Measurements from ENCODE around the gene CALML5.

The CALML5 gene, protein sequence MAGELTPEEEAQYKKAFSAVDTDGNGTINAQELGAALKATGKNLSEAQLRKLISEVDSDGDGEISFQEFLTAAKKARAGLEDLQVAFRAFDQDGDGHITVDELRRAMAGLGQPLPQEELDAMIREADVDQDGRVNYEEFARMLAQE
- total RNA-seq: 0 reads per million in 4 donors

DNA sequence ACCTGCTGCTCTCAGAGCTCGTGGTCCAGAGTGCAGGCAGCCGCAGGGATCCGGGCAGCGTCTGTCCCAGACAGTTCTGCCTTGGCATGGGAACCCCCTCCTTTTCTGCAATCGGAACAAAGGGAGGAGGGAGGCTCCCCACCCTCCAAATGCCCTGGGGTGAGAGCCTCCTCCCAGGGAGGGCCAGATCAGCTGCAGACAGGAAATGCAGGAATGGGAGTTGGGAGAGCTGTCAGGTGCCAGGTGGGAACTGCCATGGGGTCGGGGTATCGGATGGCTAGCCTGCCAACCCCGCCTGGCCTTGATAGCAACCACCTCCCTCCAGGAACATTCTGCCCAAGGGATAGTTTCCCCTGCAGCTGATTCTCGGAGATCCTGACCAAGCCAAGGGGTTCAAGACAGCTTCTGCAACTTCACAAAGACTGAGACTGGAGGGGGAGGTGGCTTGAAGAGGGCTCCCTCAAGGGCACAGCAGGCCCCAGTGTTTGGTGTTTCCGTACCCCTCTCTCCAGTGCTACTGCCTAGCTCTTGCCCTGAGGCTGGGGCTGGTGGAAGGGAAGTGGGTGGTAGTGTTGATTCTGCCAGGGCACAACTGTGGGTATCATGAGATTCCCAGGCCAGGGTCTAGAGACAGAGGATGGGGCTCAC is at the start of gene CALML5:
Gene CALML5 (minus strand): TSS at position 78 of the 648 bp plus-strand sequence. CDS start 132 bp downstream, outside the sequence.
- no peak for DNase-seq

DNA sequence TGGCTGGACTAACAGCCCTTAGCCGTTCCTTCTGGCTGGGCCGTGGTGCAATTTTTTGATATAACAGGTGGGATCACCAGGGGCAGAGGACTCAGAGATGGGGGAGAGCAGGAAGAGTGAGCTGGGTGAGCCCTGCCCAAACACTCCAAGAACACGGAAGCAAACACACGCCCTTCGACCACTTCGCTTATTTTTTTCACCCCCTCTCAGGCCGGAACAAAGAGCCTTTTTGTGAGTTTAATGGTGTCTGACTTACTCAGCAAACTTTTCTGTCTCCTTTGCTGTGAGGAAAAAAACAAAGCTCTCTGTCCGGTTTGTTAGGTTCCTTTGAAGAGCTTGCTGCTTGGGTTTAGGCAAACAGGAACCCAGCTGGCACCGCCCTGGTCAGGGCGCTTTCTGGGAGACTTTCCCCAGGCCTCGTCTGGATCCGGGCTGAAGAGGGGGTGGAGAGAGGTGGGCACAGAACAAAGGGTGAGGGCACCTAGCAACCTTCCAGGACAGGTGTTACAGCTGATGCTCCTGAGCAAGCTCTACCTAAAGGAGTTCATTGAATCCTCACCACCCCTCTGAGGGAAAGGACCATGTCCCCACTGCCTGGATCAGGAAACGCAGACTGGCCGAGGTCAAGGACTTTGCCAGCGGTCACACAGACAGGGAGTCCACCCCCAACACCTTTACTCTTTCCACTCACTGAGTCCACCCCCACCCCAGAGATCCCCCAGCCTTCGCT is 48.7 kb upstream of the CALML5 start:
- no peak for DNase-seq

DNA sequence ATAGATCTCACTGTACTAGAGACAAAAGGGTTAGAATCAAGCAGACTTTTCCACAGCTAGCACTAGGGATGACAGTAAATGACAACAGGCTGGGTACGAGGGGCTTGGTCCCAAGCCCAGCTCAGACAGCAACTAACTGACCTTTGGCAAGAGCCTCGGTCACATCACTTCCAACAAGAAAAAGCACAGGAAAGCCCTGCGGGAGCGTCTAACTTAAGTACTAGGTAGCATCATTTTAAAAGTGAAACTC is 48.2 kb upstream of the CALML5 start:
- DNase-seq: no peak

DNA sequence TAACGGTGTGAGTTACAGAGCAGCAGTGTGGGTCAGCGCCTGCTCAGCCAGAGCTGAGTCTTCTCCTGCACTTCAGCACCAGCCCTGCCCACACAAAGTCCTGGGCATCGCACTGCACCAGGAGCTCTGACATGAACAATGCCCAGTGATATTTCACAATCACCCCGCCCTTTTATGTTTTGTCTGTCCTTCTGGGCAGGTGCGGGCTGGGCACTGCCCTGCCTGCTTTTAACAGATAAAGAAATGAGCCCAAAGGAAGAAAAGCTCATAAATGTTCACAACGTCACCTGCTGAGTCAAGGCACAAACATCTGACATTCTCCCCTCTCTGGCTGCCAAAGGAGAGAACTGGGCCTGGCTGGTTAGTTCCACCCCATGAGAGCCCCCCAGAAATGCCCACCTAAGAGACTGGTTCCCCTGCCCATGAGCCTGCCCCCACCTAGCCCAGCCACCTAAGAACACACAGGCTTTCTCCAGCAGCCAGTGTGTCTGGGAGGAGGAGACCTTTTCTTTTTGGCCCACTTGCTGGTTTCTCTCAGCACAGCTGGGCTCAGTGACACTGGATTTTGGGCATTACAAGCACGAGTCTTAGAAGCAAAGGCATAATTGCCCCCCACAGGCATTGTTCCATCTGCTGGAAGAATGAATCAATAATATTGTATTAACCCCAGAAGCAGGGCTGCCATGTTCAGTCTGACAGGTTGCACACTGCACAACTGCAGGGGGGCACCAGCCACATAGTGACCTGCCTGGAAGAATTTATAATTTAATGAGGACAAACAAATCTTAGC is 47.7 kb upstream of the CALML5 start:
- no peak for DNase-seq

DNA sequence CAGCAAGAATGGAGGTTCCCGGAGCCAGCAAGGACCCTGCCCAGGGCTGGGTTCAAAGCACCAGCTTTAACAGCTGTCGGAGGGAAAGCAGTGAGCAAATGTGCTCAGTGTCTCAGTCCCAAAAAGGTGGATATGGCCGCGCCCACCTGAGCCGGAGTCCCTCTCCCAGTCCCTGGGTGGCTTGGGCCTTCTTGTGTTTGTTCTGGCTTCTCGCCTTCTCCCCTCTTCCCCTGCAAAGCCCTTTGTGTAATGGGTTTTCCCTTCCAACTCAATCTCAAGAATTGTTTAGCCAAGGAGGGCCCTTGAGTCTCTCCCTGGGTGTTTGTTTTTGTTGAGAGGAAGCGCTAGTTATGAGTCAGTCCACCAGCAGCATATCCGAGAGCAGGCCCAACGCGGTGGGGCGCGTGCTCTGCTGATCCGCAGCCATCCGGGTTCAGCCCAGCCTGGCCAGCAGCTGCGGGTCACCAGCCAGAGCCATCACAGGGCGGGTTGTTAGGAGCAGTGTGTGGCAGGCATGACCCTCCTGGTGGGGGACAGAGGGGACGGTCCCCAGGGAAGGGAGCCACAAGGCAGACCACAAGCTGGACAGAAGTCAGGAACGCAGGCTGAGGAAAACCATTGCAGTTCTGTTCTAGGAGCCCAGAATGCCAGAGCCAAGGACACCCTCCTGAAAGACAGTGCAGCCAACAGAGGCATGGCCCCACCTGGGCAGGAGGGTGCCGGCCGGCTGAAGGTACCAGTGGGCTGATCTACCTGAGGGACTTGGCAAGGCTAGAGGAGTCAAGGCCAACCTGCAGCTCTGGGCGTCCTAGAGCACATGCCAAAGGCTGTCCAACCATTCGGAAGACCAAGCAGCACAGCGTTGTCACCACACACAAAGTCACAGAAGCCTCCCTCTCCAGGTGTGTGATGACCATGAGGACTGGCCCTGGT is 46.7 kb upstream of the CALML5 start:
- DNase-seq: no peak

DNA sequence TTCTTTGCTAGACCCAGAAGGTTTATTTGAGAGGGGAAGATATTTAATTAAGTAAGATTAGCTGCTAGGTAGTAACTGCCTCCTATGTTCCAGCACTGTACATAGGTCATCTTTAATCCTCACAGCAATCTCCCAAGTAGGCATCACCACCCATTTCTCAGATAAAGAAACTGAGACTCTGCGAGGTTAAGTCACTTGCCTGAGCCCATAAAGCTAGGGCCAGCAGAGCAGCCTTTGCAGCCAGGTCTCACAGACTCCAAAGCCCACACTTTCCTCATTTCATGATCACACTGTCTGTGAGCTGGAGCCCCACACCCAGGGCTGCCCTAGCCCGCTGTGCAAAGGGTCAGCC is 46.0 kb upstream of the CALML5 start:
- DNase-seq: no peak

DNA sequence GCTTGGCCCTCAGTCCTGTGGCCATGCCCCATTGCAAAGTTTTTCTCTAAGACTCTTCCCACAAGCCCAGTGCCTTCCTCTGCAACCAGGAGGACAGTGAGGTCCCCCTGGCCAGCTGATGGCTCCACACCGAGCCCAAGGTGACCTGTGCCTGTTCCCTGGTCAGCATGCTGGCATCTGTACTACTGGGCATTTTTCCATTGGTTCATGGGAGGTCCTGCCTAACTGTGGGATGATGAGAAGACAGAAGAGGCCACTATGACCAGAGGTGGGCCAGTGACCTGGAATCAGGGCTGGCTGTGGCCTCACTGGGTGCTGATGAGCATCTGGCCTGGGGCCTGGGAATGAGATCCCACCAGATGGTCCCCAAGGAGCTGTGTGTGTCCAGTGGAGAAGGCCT is 45.6 kb upstream of the CALML5 start:
- no peak for DNase-seq

DNA sequence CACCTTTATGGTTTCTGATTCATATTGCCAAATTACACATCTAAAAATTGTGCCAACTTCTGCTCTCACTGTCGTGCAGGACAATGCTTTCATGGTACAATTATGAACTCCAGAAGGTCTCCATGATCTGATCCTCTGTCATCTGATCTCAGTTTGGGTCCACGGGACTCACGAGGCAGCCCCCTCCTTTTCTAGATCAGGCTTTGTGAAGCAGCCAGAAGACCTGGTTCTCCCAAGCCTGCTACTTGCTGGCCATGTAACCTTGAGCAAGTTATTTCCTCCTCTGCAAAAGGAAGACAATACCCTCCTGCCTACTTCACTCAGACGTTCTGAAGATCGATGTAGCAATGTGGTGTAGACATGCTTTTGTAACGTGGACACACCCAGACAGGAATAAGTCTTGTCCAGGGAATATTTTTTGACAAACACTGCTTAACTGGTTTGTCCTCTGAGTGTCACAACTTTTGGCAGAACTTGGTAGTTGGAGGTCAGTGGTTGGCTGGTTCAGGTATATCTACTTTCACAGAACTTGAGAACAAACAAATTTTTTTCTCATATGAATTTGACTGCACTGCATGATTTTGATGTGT is 44.9 kb upstream of the CALML5 start:
- DNase-seq: no peak

DNA sequence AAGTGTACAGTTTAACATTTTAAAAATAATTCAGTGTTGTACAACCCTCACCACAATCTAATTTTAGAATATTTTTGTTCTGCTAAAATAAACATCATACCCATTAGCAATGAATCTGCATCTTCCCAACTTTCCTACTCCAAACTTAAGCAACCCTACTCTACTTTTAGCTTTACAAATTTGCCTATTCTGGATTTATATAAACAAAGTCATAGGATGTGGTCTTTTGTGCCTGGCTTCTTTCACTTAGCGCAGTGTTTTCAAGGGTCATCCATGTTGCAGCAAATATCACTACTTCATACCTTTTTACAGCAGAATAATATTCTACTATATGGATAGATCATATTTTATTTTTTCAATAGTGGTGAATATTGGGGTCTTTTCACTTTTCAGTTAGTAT is 44.3 kb upstream of the CALML5 start:
- no peak for DNase-seq

DNA sequence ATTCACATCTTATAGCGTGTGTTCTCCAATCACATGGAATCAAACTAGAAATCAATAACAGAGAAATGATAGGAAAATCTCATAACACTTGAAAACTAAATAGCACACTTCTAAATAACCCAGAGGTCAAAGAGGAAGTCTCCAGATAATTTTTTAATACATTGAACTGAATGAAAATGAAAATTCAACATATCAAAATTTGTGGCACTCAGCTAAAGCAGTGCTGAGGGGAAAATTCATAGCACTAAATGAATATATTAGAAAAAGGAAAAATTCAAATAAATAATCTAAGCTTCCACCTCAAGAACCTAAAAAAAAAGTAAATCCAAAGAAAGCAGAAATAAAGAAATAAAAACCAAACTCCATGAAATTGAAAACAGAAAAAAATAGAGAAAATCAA is 42.7 kb upstream of the CALML5 start:
- no peak for DNase-seq

DNA sequence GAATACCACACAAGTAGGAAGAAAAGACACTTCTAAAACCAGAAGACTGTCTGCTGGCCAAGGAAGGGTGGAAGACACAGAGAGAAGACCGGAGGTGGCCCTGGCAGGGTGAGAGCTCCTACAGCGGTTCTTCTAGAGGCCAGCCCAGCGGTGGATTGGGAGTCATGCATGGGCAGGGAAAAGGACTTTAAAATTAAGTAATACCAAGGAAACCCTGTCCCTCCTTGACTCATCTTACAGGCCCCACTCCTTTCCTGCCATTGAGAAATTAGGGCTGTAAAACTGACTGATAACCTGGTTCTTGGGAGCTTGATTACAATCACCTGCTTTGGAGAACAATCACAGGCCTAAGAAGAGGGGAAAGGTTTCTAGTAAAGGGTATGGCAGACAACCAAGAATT is 41.5 kb upstream of the CALML5 start:
- DNase-seq: no peak

DNA sequence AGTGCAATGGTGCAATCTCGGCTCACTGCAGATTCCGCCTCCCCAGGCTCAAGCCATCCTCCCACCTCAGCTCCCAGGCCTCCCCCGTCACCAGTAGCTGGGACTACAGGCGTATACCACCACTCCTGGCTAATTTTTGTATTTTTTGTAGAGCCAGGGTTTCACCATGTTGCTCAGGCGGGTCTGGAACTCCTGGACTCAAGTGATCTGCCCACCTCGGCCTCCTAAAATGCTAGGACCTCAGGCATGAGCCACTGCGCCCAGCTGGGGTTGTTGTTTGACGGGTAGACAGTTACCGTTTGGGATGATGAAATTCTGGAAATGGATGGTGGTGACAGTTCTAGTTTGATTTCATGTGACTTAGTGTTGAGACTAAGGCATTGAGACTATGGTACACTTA is 40.7 kb upstream of the CALML5 start:
- no peak for DNase-seq

DNA sequence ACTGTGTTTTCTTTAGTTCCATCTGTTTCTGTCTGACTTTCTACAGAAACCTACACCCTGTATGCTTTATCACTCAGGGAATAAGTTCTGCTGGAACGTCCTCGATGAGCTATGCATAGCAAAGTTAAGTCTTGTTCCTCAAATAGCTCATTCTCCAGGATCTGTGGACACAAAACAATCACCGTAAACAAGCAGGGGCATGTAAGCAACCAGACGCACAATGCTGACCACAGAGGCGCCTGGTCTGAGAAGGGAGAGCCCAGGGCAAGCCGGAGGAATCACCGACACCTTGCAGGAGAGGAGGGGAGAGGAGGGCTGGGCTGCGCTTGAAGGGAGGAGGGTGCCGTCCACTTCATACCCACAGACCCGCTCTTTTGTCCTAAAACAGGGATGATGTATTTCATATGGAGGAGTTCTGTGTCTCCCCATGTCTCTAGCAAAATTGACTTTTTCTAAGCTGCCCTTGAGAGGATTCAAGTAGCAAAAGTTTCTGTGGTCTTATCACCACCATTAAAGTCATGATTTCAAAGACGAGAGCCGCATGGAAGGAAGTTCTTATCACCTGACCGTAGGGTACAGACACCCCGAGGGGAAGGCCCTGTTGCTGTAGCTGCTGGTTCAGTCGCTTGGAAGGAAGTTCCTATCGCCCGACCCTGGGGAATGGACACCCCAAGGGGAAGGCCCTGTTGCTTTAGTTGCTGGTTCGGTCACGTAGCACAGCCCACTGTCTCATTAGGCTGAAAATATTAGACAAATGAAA is 39.7 kb upstream of the CALML5 start:
- no peak for DNase-seq

DNA sequence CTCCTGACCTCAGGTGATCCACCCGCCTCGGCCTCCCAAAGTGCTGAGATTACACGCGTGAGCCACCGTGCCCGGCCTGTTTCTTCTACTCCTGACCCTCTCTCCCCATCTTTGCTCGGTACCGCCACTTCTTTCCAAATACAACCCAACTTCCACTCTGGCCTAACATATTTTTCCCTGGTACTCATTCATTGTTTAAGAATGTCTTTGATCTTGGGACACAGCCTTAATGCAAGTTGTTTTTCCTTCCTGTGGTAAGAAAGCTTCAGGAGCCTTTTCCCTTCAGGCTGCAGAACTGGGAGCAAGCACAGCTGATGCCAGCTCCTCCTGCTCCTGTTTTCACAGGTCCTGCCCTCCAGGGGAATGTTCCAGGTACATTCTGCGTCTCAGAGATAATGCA is 39.1 kb upstream of the CALML5 start:
- no peak for DNase-seq

DNA sequence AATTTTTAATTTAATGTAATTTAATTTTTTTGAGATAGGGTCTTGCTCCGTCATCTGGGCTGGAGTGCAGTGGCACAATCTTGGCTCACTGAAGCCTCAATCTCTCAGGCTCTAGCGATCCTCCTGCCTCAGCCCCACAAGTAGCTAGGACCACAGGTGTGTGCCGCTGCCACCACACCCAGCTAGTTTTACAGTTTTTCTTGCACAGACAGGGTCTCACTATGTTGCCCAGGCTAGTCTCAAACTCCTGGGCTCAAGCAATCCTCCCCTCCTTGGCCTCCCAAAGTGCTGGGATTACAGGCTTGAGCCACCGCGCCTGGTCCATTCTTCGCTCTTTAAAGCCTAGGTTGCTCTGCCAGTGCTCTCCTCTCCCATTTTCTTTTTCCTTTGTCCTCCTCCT is 38.3 kb upstream of the CALML5 start:
- DNase-seq: no peak

DNA sequence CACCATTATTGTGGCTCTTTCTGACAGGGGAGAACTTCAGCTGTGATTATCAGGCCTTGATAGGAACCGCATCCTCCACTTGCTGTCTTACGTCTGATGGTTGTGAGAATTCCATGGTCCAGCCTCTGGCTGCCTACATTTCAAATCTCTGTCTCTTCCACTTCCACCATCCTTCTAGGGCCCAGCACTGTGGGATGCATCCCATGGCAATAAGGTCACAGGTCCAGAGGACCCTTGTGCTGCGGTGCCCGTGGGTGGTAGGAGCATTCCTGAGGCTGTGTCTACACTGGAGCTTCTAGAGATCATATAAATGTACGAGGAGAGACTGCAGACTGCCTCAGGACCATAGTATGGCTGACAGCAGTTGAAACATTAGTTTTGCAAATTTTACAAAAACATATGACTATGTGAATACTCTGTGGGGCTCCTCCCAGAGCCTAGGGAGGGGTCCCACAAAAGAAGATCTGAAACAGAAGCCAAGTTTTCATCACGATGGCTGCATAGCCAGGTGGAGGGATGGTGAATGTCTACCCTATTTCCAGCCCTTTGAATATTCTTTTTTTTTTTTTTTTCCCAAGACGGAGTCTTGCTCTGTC is 37.2 kb upstream of the CALML5 start:
- no peak for DNase-seq

DNA sequence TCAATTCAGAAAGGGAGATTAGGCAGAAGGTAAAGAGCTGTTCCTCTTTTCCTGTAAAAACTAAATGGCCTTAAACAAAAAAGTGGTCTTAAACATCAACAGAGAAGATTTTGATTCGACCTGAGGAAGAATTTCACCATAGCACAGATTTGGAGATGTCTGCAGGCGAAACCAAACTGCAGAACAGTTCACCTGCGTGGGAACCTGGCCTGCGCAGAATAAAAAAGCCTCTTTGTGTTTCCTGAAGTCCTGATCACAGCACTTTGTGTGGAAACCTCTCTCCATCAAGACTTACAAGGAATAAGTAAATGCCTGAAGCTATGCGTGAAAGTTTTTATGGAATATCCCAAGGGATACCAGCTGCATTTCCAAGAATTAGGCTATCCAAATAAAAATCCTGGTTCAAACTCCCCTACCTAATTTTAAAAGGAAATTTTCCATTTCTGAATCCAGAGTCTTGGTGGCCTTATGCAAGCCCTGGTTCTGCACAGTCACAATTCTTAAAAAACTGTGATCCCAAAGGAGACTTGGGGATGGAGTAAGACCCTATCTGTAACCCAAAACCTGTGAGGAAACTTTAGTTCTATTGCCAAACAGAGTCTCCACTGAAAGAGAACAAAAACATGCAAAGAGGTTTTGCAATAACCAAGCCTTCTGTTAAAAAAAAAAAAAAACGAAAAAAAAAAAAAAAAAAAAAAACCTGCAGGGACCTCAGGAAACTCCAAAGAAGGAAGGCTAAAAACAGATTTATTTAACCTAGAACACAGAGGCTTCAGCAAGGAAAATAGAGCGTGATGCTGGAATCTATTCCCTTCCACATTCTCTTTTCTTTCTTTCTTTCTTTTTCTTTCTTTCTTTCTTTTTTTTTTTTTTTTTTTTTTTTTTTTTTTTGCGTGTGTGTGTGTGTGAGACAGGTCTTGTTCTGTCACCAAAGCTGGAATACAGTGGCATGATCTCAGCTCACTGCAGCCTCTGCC is 35.8 kb upstream of the CALML5 start:
- DNase-seq: no peak

DNA sequence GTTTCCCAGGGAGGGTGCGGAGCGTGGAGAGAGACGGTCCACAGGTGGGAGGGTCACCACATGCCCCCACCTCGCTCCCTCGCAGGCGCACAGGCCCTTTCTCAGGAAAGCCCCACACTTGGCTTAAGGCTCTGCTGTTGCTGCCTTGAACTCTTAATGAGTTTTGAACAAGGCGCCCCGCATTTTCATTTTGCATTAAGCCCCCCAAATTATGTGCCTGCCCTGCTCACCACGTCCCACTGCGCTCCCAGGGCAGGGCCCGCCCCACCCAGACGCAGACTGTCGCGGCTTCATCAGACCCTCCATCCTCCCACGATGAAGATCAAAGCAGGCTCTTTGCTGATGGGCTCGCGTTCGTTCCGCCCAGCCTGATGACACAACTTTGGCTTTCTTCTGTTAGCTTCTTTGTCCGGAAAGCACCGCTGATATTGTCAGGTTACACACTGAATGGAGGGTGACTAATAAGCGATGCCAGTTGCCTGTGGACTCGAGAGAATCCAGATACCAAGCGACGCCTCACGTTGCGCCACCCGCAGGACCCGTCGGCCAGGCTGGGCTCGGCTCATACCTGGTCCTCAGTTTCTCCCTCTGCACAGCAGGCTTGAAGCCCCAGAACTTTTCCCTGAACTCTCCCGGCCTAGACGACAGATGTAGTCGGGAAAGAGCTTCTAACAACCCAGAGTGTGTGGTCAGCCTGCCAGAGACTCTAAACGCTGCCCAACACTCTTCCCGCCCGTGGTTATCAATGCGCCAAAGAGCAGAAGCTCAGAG is 34.9 kb upstream of the CALML5 start:
- no peak for DNase-seq

DNA sequence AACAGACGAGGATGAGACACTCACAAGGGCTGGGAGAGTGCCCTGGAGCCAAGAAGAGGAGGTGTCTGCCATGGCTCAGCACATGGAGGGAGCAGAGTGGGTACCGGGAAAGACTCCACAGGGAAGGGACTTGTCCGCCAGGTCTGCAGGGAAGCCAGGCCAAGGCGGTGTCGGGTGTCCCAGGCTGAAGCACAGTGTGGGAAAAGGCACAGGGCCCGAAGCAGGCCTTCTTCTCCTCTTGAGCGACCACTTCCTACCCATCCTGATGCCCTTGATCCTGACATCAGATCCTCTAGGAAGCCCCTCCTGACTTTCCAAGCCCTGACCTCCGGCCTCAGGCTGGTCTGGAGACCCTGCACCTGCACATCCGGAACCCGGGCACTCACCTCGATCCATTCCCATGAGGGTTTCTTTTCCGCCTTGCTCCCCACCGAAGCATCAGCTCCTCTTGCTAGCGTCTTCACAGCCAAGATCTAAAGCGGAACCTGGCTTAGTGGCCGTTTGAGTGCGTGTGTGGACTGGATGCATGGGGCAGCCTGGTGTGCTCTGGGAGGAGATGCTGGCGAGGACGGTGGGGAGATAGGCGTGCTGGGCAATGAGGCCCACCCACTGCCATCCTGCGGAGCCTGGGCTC is 33.8 kb upstream of the CALML5 start:
- no peak for DNase-seq
